Smooth muscle cell (in vitro differentiated cells): ENCODE data around the gene TLX1. TPM values are rescaled to one million over a fixed set of nuclear protein-coding genes. Genes with fewer than 3 reads are reported as not detected.

Source experiments
- DNase-seq: peaks from one replicate; lab custom pipeline; 2025; ENCODE audit not compliant: unreplicated experiment; lab: John Stamatoyannopoulos, UW
- H2AFZ ChIP-seq: fragments of 200-600 bp; sonication (generic); 2 replicates; pipeline ENCODE4 v1.6.0; 2016; ENCODE audit warnings: antibody characterized with exemption, low read depth, mild to moderate bottlenecking
- H3F3A ChIP-seq: fragments of 200-600 bp; sonication (generic); 2 replicates; pipeline ENCODE4 v1.6.0; 2017; ENCODE audit warnings: antibody characterized with exemption, low read depth
- H3K27ac ChIP-seq: fragments of 200-600 bp; sonication (generic); 2 replicates; pipeline ENCODE4 v1.5.1; 2016; ENCODE audit warnings: low read depth, mild to moderate bottlenecking
- H3K27me3 ChIP-seq: fragments of 200-600 bp; sonication (generic); 2 replicates; pipeline ENCODE4 v1.6.1; 2016; ENCODE audit warnings: low read depth, mild to moderate bottlenecking
- H3K36me3 ChIP-seq: fragments of 200-600 bp; sonication (generic); 2 replicates; pipeline ENCODE4 v1.5.1; 2016; ENCODE audit warnings: low read depth
- H3K4me1 ChIP-seq: fragments of 200-600 bp; sonication (generic); 2 replicates; pipeline ENCODE4 v1.5.1; 2016; ENCODE audit warnings: low read depth
- H3K4me2 ChIP-seq: fragments of 200-600 bp; sonication (generic); 2 replicates; pipeline ENCODE4 v1.6.0; 2016; ENCODE audit warnings: mild to moderate bottlenecking
- H3K4me3 ChIP-seq: fragments of 200-600 bp; sonication (generic); 2 replicates; pipeline ENCODE4 v1.5.1; 2016; ENCODE audit warnings: mild to moderate bottlenecking
- H3K79me2 ChIP-seq: fragments of 200-600 bp; sonication (generic); 2 replicates; pipeline ENCODE4 v1.6.0; 2016; ENCODE audit warnings: low read depth, mild to moderate bottlenecking
- H3K9ac ChIP-seq: fragments of 200-600 bp; sonication (generic); 2 replicates; pipeline ENCODE4 v1.6.0; 2016; ENCODE audit warnings: low read depth
- H3K9me3 ChIP-seq: fragments of 200-600 bp; sonication (generic); replicated peaks from 2 replicates; pipeline ENCODE4 v1.5.1; 2016; ENCODE audit warnings: low read depth
- H4K20me1 ChIP-seq: fragments of 200-600 bp; sonication (generic); 2 replicates; pipeline ENCODE4 v1.6.0; 2016; ENCODE audit warnings: low read depth
- WGBS: methylation state at CpG from one replicate; pipeline ENCODE4 v1.1.7; 2016; ENCODE audit warnings: low lambda C conversion rate; 5-methylcytosine and 5-hydroxymethylcytosine counted together
- polyA plus RNA-seq: library from polyadenylated mRNA; unstranded; fragments of >200 nt; fragmentation: Nextera tagmentation; extraction: Ambion mirVana; gene quantifications from 2 replicates; pipeline ENCODE4 v1.2.1, GENCODE V29; 2016
- total RNA-seq: library from RNA; depleted of rRNA; stranded (reverse); fragments of >200 nt; gene quantifications from 2 replicates; pipeline ENCODE4 v1.2.3, GENCODE V29; 2014
- TF ChIP-seq, protein P1 (sequence below): fragments of 200-600 bp; sonication (generic); IDR thresholded peaks from 2 replicates; pipeline ENCODE4 v1.5.1; 2017; ENCODE audit warnings: borderline replicate concordance, mild to moderate bottlenecking, antibody characterized with exemption; ENCODE audit not compliant: insufficient read depth, poor library complexity, severe bottlenecking

TLX1 gene
- total and polyA plus RNA-seq, 2 experiments from 2014 or later = not detected

DNA sequence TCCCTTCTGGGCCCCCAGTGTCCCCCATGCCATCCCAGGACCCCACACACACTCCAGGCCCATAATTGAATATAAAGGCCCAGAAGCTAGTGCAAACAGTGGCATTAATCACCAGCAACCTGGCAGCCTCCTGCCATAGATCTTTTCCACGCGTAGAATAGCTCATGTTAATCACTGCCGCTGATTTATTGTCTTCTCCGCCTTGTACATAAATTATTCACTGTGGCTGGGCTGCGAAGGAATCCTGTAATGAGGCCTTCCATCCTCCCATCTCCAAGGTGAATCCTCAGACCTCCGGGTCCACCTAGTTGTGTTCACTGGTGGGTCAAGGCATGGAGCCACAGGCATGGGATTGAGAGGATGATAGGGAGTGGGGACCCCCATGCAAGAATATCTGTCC lies 36.1 kb upstream of the TLX1 start:
- Histone ChIP-seq H3K4me2 (no peak overlapping the region), H3K9me3 (no peaks in the 10 kb centered on the region), H3K79me2 (no peaks in the 10 kb centered on the region), H3K4me3 (no peak overlapping the region), H3K36me3 (no peaks in the 10 kb centered on the region), H3K9ac (no peak overlapping the region), H3K27me3 (peaks cover 23% of the 10 kb centered on the region), H3K4me1 (no peaks in the 10 kb centered on the region), H4K20me1 (no peaks in the 10 kb centered on the region), H3K27ac (no peak overlapping the region), H3F3A (no peaks in the 10 kb centered on the region), H2AFZ (no peak overlapping the region)
- TF ChIP-seq, protein P1, sequence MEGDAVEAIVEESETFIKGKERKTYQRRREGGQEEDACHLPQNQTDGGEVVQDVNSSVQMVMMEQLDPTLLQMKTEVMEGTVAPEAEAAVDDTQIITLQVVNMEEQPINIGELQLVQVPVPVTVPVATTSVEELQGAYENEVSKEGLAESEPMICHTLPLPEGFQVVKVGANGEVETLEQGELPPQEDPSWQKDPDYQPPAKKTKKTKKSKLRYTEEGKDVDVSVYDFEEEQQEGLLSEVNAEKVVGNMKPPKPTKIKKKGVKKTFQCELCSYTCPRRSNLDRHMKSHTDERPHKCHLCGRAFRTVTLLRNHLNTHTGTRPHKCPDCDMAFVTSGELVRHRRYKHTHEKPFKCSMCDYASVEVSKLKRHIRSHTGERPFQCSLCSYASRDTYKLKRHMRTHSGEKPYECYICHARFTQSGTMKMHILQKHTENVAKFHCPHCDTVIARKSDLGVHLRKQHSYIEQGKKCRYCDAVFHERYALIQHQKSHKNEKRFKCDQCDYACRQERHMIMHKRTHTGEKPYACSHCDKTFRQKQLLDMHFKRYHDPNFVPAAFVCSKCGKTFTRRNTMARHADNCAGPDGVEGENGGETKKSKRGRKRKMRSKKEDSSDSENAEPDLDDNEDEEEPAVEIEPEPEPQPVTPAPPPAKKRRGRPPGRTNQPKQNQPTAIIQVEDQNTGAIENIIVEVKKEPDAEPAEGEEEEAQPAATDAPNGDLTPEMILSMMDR = no peak
- 88% methylated on average over 6 of the region's 6 CpGs for WGBS
- DNase-seq = no peak

DNA sequence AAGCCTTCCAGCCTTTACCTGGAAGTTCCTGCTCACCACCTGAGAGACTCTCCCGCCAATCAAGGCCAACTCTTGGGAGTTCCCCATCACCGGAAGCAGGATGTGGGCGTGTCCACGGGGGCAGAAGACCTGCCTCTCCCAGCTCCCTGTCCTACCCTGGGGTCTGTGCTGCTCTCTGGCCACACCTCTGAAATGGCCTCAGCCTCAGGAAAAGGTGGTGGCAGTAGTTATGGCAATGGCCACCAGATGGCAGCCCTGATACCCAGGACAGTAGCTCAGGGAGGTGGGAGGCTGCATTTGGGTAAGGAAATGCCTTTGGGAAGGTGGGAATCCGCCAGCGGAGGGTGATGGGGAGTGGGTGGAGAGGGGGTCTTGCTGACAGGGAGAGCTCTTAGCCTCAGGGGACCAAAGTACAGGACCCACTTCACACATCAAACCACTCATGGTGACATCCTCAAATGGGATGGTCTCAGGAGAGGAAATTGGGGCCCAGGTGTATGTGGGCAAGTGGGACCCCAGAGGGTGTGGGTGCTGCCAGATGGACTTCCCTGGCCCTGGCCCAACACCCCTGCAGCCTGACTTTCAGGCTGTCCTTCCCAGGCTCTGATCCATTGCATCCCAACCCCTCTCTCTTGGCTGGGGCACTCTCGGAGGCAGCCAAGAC lies 35.4 kb upstream of the TLX1 start:
- no peaks in the 10 kb centered on the region for H3K36me3 ChIP-seq
- H3K4me1 ChIP-seq = no peaks in the 10 kb centered on the region
- no peak overlapping the region for H3K27ac ChIP-seq
- H3K79me2 ChIP-seq = no peaks in the 10 kb centered on the region
- TF ChIP-seq, protein P1 = peak; percentile 74
- H3K9ac ChIP-seq = no peak overlapping the region
- no peaks in the 10 kb centered on the region for H3K9me3 ChIP-seq
- DNase-seq = peak; percentile 12
- no peaks in the 10 kb centered on the region for H4K20me1 ChIP-seq
- no peak overlapping the region for H3K4me2 ChIP-seq
- no peaks in the 10 kb centered on the region for H3F3A ChIP-seq
- WGBS = 19% methylated on average over 7 of the region's 7 CpGs
- H2AFZ ChIP-seq = no peak overlapping the region
- no peak overlapping the region for H3K4me3 ChIP-seq
- H3K27me3 ChIP-seq = peaks cover 30% of the 10 kb centered on the region

DNA sequence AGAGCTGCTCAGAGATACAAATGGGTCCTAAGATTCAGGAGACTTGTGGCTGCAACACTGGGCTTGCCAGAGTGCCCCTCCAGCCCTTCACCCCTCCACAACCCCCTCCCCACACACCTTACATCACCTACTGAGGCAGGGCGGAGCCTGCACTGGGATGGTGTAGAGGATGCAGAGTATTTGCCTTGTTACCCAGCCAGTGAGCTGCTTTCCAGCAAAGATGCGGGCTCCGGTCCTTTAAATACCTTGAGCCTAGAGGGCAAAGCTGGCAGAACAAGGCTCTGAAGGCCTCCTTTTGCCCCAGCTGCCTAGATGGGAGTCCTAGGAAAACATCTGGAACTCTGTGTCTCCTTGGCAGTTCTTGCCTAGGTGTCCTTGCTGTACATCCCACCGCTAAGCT lies 34.7 kb upstream of the TLX1 start:
- no peaks in the 10 kb centered on the region for H3F3A ChIP-seq

More for the DNA sequence above, 34.7 kb upstream of the TLX1 start:
- Histone ChIP-seq H3K4me2 (no peak overlapping the region), H3K9me3 (no peaks in the 10 kb centered on the region), H3K9ac (no peak overlapping the region), H4K20me1 (no peaks in the 10 kb centered on the region), H3K36me3 (no peaks in the 10 kb centered on the region), H3K27me3 (peaks cover 37% of the 10 kb centered on the region), H2AFZ (no peak overlapping the region), H3K79me2 (no peaks in the 10 kb centered on the region), H3K27ac (no peak overlapping the region), H3K4me3 (no peak overlapping the region), H3K4me1 (no peaks in the 10 kb centered on the region)
- TF ChIP-seq, protein P1 = no peak
- no peak for DNase-seq
- 97% methylated on average over 4 of the region's 4 CpGs for WGBS
